Adrenal gland (tissue), 12 donors: ENCODE results near the gene MITF. TPM values are rescaled to one million over a fixed set of nuclear protein-coding genes. Genes with fewer than 3 reads are reported as not detected.

Experiments
- DNase-seq, 7 donors: peaks; one replicate each; pipeline ENCODE4 v3.0.0-alpha.2; 2019 to 2020
- H3K27ac ChIP-seq, 5 donors: fragments of 200-600 bp; sonication (generic) in 4 of 5; 1 replicate in 3 of 5; 2 replicates in 2 of 5; pipeline versions ENCODE4 v1.5.1 to v1.8.0; 2016 to 2020; ENCODE audit warnings: mild to moderate bottlenecking in 1 of 5
- H3K27me3 ChIP-seq: fragments of 200-600 bp; 2 replicates; pipeline ENCODE4 v1.8.0; 2021
- H3K36me3 ChIP-seq, 2 donors: fragments of 200-600 bp; replicated peaks in 1 of 2; 1 replicate in 1 of 2; 2 replicates in 1 of 2; pipeline versions ENCODE4 v1.5.1 to v1.8.0; 2018 to 2022
- H3K4me1 ChIP-seq, 2 donors: fragments of 200-600 bp; replicated peaks in 1 of 2; 1 replicate in 1 of 2; 2 replicates in 1 of 2; pipeline versions ENCODE4 v1.5.1 to v1.8.0; 2018 to 2021
- H3K4me3 ChIP-seq, 4 donors: fragments of 200-600 bp; sonication (generic) in 3 of 4; one replicate each; pipeline ENCODE4 v1.5.1; 2016 to 2018
- H3K9me3 ChIP-seq, 3 donors: fragments of 200-600 bp; sonication (generic) in 1 of 3; replicated peaks in 1 of 3; 1 replicate in 2 of 3; 2 replicates in 1 of 3; pipeline versions ENCODE4 v1.5.1 to v1.8.0; 2016 to 2021
- POLR2A ChIP-seq, 2 donors: fragments of 450-650 bp; IDR thresholded peaks; one replicate each; pipeline ENCODE4 v1.6.1; 2017; ENCODE audit warnings: antibody characterized with exemption in 2 of 2, mild to moderate bottlenecking in 2 of 2, moderate library complexity in 1 of 2
- WGBS, 4 donors: extraction: QIAGEN DNeasy Blood & Tissue Kit in 2 of 4; methylation state at CpG; one replicate each; pipeline versions ENCODE4 v1.1.5 to v1.1.7; 2013 to 2017; 5-methylcytosine and 5-hydroxymethylcytosine counted together
- intact Hi-C, 2 donors: fragments of 100-400 bp; cut with DNase I; formaldehyde crosslinking; loops; one replicate each; pipeline versions ENCODE4 v1.14.1 to v1.15.0; 2022 to 2023
- polyA plus RNA-seq, 3 donors: library from polyadenylated mRNA; stranded (reverse); fragments of 200-250 nt in 2 of 3; fragments of 350-450 nt in 1 of 3; fragmentation: Illumina TruSeq in 1 of 3; extraction: RNeasy Lipid Tissue Mini Kit (QIAGEN cat#74804) in 1 of 3; gene quantifications; one replicate each; pipeline ENCODE4 v1.2.3, GENCODE V29; 2013 to 2014
- total RNA-seq, 9 donors: library from RNA; depleted of rRNA in 4 of 9; stranded (reverse); fragments of >200 nt in 4 of 9; fragments of 120-200 nt in 1 of 9; fragmentation: NEBNext Ultra II Directional in 1 of 9; extraction: Animal tissue kit (Norgen Biotek cat#: 25700) in 1 of 9; gene quantifications; one replicate each; pipeline versions ENCODE4 v1.1.0 to v1.2.4, GENCODE V29; 2013 to 2023
- TF ChIP-seq, protein P1 (sequence below), 6 experiments: fragments of 450-650 bp in 4 of 6; fragments of 200-600 bp in 2 of 6; sonication (generic) in 1 of 6; IDR thresholded peaks; 1 replicate in 5 of 6; 2 replicates in 1 of 6; pipeline versions ENCODE4 v1.5.1 to v1.8.0; 2016 to 2021; ENCODE audit warnings: antibody characterized with exemption in 6 of 6, mild to moderate bottlenecking in 2 of 6, moderate library complexity in 1 of 6
- donor health status: healthy with polysubstance abuse.
- donor health status: Bipolar disorder and iron deficiency.
- donor health status: DM: yes; HTN: yes; CAD: no.
- donor health status: DM: no; HTN: no; CAD: no.
- donor health status: DM: no; HTN: no; CAD: no.
- donor health status: DM: yes; HTN: yes; CAD: no.

The MITF gene
- total and polyA plus RNA-seq, 12 donors, result 2.4 to 23.4 (median 10.6) TPM

DNA sequence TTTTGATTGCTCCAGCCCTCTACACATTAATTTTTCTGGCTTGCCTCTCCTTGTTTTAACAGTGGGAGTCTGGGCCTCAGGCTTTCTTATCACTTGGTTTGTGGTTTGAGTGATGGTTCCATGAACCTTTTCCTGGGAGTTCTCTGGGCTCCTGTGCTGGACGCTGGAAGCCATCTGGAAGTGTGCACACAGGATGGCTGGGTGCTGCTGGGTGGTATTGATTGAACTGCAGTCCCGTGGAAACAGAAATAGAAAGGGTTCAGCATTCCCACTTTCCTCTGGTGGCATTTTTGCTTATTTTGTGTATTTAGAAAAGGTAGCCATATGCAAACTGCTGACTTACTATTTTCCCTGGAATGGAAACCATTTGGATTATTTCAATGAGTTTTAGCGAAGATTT lies 25.6 kb downstream of the MITF start:
- H3K27me3 ChIP-seq, result no peaks in the 10 kb centered on the region
- intact Hi-C loops, result no loop called here
- 55 to 75% (median 64%) methylated on average over 3 of the region's 3 CpGs for WGBS, 4 donors
- H3K36me3 ChIP-seq, result no peaks in the 10 kb centered on the region
- TF ChIP-seq POLR2A (IDR thresholded peaks at IDR 0.05), result no peak
- TF ChIP-seq, protein P1, sequence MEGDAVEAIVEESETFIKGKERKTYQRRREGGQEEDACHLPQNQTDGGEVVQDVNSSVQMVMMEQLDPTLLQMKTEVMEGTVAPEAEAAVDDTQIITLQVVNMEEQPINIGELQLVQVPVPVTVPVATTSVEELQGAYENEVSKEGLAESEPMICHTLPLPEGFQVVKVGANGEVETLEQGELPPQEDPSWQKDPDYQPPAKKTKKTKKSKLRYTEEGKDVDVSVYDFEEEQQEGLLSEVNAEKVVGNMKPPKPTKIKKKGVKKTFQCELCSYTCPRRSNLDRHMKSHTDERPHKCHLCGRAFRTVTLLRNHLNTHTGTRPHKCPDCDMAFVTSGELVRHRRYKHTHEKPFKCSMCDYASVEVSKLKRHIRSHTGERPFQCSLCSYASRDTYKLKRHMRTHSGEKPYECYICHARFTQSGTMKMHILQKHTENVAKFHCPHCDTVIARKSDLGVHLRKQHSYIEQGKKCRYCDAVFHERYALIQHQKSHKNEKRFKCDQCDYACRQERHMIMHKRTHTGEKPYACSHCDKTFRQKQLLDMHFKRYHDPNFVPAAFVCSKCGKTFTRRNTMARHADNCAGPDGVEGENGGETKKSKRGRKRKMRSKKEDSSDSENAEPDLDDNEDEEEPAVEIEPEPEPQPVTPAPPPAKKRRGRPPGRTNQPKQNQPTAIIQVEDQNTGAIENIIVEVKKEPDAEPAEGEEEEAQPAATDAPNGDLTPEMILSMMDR (IDR thresholded peaks at IDR 0.05), result no peak
- DNase-seq, result no peak
- H3K4me3 ChIP-seq, result no peak overlapping the region
- peaks cover 28 to 55% of the 10 kb centered on the region in 2 donors for H3K4me1 ChIP-seq
- peak overlapping the region in 4 of 5 donors; percentile 43 to 65 (median 50) for H3K27ac ChIP-seq
- H3K9me3 ChIP-seq, result no peaks in the 10 kb centered on the region

DNA sequence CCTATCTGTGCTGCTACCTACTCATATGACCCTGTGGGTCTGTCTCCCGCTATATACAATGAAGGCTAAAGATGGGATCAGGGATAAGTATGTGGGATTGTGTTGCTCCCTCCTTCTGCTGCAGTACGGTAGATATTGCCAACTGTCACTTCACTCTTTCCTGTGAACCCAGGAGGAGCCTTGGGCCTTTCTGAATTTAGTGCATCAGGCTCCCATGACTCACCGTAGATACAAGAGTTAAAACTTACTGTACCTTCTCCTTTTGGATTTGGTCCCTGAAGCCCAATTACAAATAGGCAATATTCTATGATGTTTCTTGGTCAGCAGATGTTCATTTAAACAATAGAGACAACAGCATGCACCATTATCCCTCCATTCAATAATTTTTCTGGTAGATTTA lies 27.4 kb downstream of the MITF start:
- TF ChIP-seq, protein P1 (IDR thresholded peaks at IDR 0.05), result no peak
- TF ChIP-seq POLR2A (IDR thresholded peaks at IDR 0.05), result no peak
- DNase-seq, result no peak
- H3K27me3 ChIP-seq, result no peaks in the 10 kb centered on the region
- H3K4me1 ChIP-seq, result peaks cover 28 to 51% of the 10 kb centered on the region in 2 donors
- no peak overlapping the region for H3K27ac ChIP-seq
- H3K4me3 ChIP-seq, result no peak overlapping the region
- intact Hi-C loops, result no loop called here
- H3K9me3 ChIP-seq, result no peaks in the 10 kb centered on the region
- 55 to 81% (median 73%) methylated on average over 3 of the region's 3 CpGs for WGBS, 4 donors
- no peaks in the 10 kb centered on the region for H3K36me3 ChIP-seq

DNA sequence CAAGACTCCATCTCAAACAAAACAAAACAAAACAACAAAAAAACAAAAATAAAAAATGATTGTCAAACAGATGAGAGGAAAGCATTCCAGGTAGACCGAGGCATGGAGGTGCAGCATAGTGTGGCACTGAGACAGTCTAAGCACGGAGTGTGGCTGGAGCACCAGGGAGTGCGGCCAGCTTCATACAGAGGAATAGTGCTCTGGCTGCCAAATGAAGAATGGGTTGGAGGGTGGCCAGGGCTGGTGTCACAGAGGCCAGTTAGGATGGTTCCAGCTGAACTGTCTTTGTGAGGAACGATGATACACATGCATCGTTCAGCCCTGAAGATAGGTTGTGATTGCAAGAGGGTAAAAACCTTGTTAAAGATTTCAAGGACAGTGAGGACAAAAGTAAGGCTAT lies 28.3 kb downstream of the MITF start:
- H3K27me3 ChIP-seq, result no peaks in the 10 kb centered on the region
- H3K27ac ChIP-seq, result no peak overlapping the region
- TF ChIP-seq, protein P1 (IDR thresholded peaks at IDR 0.05), result no peak
- no peak for TF ChIP-seq POLR2A (IDR thresholded peaks at IDR 0.05)
- peaks cover 22 to 42% of the 10 kb centered on the region in 2 donors for H3K4me1 ChIP-seq
- peak; percentile 61 to 90 (median 83) for DNase-seq
- no peaks in the 10 kb centered on the region for H3K9me3 ChIP-seq
- 35 to 49% (median 36%) methylated on average over 5 of the region's 5 CpGs for WGBS, 4 donors
- no peak overlapping the region for H3K4me3 ChIP-seq
- intact Hi-C loops, result no loop called here
- no peaks in the 10 kb centered on the region for H3K36me3 ChIP-seq

DNA sequence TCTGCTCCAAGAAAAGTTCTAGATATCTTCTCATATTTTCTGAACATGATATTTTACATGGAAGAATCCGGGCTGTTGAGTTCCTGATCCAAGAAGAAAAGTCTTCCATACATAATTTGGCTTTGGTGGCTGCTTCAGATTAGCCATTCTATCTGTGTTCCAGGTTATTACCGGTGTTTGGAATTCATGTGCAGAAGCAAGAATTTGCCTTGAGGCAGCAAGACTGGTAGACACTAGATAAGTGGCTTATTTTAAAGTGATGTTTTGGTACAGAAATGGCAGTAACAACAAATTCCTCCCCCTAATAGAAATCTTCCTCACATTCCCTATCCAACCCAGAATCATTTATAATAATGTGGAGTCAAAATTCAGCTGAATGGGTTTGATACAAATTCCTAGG lies 29.2 kb downstream of the MITF start:
- Histone ChIP-seq H3K27me3 (no peaks in the 10 kb centered on the region), H3K4me1 (peaks cover 20 to 38% of the 10 kb centered on the region in 2 donors), H3K4me3 (no peak overlapping the region), H3K27ac (no peak overlapping the region), H3K36me3 (no peaks in the 10 kb centered on the region), H3K9me3 (no peaks in the 10 kb centered on the region)
- DNase-seq, result no peak
- intact Hi-C loops, result no loop called here
- TF ChIP-seq POLR2A (IDR thresholded peaks at IDR 0.05), result no peak
- TF ChIP-seq, protein P1 (IDR thresholded peaks at IDR 0.05), result no peak
- 90 to 95% (median 93%) methylated on average over 2 of the region's 2 CpGs for WGBS, 4 donors
